Mononuclear cell (primary cell): Measurements from ENCODE around the gene SELENOM. TPM values are rescaled to one million over a fixed set of nuclear protein-coding genes. Genes with fewer than 3 reads are reported as not detected.
"Not testable (repeated sequence)": the region's sequence is repeated elsewhere in the genome, so short reads cannot be mapped to it uniquely, and the experiment has no call there.

Experiments used
- H3K27me3 ChIP-seq: 2 replicates; pipeline ENCODE4 v1.6.0; 2011; ENCODE audit warnings: low read length, control low read depth; ENCODE audit not compliant: insufficient read depth
- H3K4me1 ChIP-seq: 2 replicates; pipeline ENCODE4 v1.5.1; 2011; ENCODE audit warnings: mild to moderate bottlenecking, low read length, control low read depth; ENCODE audit not compliant: insufficient read depth
- H3K4me3 ChIP-seq: 2 replicates; pipeline ENCODE4 v1.5.1; 2011; ENCODE audit warnings: mild to moderate bottlenecking, low read length, moderate library complexity
- H3K9me3 ChIP-seq: 2 replicates; pipeline ENCODE4 v1.5.1; 2011; ENCODE audit warnings: low read depth, mild to moderate bottlenecking, control low read depth, low read length
- total RNA-seq: library from RNA; depleted of rRNA; stranded (reverse); fragments of >200 nt; gene quantifications from one replicate; pipeline ENCODE4 v1.2.3, GENCODE V29; 2012

Gene SELENOM
- total RNA-seq, 1 donor, result 14.6 TPM

DNA sequence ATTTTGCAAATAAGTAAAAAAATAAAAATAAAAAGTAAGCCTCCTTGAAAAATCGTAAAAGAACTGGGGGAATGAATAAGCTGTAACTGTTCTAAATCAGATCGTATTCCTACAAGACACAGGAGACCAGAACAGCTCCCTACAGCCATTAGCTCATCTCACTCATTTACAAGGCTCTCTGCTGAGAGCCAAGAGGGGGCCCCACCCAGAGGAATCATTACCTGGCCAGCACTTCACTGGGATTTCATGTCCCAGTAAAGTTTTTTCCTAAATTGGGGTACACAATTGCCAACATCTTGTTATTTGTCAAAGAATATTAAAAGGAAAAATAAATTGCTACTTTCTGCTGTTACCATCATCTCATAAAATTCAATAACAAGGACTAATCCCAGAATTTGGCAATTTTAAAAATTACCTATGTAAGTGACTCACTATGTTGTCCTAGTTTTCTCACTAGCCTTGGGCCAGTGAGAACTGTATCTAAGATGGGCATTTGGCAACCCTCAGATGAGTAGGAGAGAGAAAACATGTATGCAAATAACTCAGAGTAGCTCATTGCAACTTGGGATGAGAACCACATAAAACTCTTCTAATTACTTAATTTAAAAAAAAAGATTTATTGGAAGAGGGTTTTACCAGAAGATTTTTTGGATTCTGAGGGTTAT lies 44.7 kb downstream of the SELENOM start:
- H3K27me3 ChIP-seq, result no peaks in the 10 kb centered on the region
- H3K4me1 ChIP-seq, result no peaks in the 10 kb centered on the region
- H3K4me3 ChIP-seq, result no peak overlapping the region
- H3K9me3 ChIP-seq, result no peaks in the 10 kb centered on the region

DNA sequence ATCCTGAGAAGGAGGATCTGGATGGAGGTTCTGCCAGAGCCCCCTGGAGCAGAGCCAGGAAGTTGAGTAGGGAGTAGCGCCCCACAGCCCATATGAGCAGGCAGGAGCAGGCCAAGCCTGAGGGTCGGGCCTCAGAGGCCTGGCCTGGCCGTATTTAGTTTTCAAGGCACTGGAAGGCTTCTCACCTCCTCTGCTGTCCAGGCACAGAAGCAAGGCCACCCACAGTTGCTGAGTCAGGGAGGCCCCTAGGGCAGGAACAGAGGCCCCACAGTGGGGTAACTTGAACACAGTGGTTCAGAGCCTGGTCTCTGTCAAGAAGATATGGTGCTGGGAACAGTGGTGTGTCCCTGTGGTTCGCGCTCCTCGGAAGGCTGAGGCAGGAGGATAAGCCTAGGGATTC lies 47.7 kb downstream of the SELENOM start:
- not testable (repeated sequence) for H3K4me3 ChIP-seq, H3K4me1 ChIP-seq, H3K9me3 ChIP-seq, H3K27me3 ChIP-seq

DNA sequence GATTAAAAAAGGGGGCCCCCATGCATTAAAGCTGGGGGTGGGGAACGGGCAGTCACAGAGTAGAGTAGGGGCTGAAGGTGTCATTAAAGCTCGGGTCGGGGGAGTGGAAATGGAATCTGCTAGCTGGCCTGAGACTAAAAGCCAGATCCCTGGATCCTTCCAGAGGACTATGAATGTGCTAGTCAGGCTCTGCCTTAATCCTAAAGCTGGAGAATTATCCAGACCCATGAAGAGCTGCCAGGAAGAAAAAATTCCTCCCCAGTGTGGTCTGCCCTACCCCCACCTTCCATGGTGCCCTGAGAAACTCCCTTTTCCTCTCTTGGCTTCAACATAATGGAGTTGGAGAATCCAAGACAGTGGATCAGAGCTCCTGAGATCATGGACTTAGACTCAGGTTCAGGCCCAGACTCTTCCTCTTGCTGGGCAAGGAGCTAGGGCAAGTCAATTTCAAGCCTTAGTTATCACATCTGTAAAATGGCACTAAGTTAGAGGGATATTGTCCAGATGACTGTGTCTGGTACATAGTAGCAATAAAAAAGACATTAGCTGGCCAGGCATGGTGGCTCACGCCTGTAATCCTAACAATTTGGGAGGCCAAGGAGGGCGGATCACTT lies 50.3 kb downstream of the SELENOM start:
- Histone ChIP-seq H3K4me3 (no peak overlapping the region), H3K27me3 (no peaks in the 10 kb centered on the region), H3K9me3 (no peaks in the 10 kb centered on the region), H3K4me1 (no peaks in the 10 kb centered on the region)

DNA sequence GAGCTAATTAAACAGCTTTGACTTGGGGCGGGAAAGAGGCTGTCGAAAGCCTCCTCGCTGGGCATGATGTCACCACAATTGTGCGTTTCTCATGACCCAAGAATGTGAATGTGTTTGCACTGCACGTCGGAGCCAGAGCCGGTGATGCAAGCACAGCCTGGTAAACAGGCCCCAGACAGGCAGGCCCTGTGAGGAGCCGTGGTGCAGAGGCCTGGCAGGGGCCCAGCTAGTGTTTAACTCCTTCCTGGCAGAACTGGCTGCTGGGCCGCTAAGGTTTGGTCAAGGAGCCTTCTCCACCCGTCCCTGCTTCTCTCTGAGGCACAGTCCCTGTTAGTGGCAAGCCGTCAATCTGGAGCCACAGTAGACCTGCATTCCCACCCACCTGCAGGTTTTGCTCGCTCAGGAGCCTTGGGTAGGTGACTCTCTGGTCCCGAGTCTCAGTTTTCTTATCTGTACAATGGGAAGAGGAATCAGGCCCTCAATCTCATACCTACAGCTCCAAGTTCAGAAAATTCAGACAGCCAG lies 51.7 kb downstream of the SELENOM start:
- Histone ChIP-seq H3K4me3 (no peak overlapping the region), H3K27me3 (no peaks in the 10 kb centered on the region), H3K9me3 (no peaks in the 10 kb centered on the region), H3K4me1 (no peaks in the 10 kb centered on the region)

DNA sequence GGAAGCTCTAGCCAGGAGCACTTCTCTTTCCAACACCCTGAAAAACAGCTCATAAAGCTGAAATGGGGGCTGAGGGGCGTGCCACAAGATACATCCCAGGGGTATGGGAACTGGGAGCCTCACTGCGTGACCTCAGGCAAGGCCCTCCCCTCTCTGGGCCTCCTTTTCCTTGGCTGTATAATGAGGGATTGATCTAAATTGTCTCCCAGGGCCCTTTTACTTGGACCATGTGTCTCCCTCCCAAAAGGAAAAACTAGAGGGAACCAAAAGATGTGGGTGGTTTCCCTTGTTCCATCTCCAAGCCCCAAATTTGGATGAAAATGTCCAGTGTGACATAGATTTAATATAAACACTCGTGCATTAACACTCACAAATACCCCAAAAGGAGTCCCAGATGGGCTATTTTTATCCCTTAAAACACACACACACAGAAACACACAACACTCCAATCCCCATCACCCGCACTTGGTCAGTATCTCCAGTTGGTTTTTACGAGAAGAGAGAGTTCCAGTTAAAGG lies 52.2 kb downstream of the SELENOM start:
- no peaks in the 10 kb centered on the region for H3K9me3 ChIP-seq
- no peak overlapping the region for H3K4me3 ChIP-seq
- no peaks in the 10 kb centered on the region for H3K27me3 ChIP-seq
- H3K4me1 ChIP-seq, result no peaks in the 10 kb centered on the region

Other genes with a start within 250 kb of the SELENOM start
- 12.9 TPM for gene MORC2, start 138.8 kb downstream of the SELENOM start, total RNA-seq
- 82.0 TPM for gene TUG1, start 138.3 kb downstream of the SELENOM start, total RNA-seq
- gene SMTN, start 26.2 kb downstream of the SELENOM start, total RNA-seq, result 2.8 TPM
- not detected for gene INPP5J, start 15.4 kb upstream of the SELENOM start, total RNA-seq
- not detected for gene PLA2G3, start 32.9 kb upstream of the SELENOM start, total RNA-seq
- 15.0 TPM for gene RNF185, start 52.6 kb upstream of the SELENOM start, total RNA-seq
- gene LIMK2, start 104.7 kb upstream of the SELENOM start, total RNA-seq, result 19.7 TPM
- 608 TPM for gene PIK3IP1, start 184.9 kb upstream of the SELENOM start, total RNA-seq
- gene PATZ1, start 238.8 kb upstream of the SELENOM start, total RNA-seq, result 44.3 TPM